A673 (cell line): Measurements from ENCODE around the gene HOXD8. TPM values are rescaled to one million over a fixed set of nuclear protein-coding genes. Genes with fewer than 3 reads are reported as not detected.
A peak's percentile ranks its signal among the peaks of the same experiment; 100 is the strongest.

Experiments
- BruUV-seq: library from RNA; stranded (reverse); fragments of 400-500 nt; replicated peaks from 2 replicates; lab custom pipeline; 2021; lab: Mats Ljungman, UMichigan
- CTCF ChIA-PET: fragments of 300-600 bp; sonication (Branson Sonifier 250); formaldehyde crosslinking; loops from one replicate; lab custom pipeline; 2022; ENCODE audit warnings: antibody characterized with exemption; lab: Charles Lee
- POLR2A ChIA-PET: fragments of 300-600 bp; sonication (Branson Sonifier 250); formaldehyde crosslinking; loops from one replicate; lab custom pipeline; 2022; ENCODE audit warnings: antibody characterized with exemption; ENCODE audit not compliant: low non-redundant PET; lab: Charles Lee
- DNase-seq: peaks from one replicate; pipeline ENCODE4 v3.0.0-alpha.2; 2015; ENCODE audit warnings: low spot score
- H3K27ac ChIP-seq: fragments of 200-600 bp; sonication (generic); 2 replicates; pipeline ENCODE4 v1.5.1; 2016; ENCODE audit warnings: mixed run types, low read depth, mild to moderate bottlenecking, mixed read lengths, antibody characterized with exemption, low read length; ENCODE audit not compliant: poor library complexity, severe bottlenecking
- H3K27me3 ChIP-seq: fragments of 200-600 bp; sonication (generic); replicated peaks from 2 replicates; pipeline ENCODE4 v1.6.1; 2017; ENCODE audit warnings: mixed run types, low read depth, mild to moderate bottlenecking, mixed read lengths, antibody characterized with exemption, low read length; ENCODE audit not compliant: insufficient read depth, poor library complexity
- H3K36me3 ChIP-seq: fragments of 200-600 bp; sonication (generic); 2 replicates; pipeline ENCODE4 v1.6.1; 2016; ENCODE audit warnings: mixed run types, mild to moderate bottlenecking, mixed read lengths, antibody characterized with exemption, low read length; ENCODE audit not compliant: insufficient read depth, poor library complexity, severe bottlenecking
- H3K4me1 ChIP-seq: fragments of 200-600 bp; sonication (generic); 2 replicates; pipeline ENCODE4 v1.6.1; 2017; ENCODE audit warnings: mixed run types, mild to moderate bottlenecking, mixed read lengths, antibody characterized with exemption, low read length; ENCODE audit not compliant: insufficient read depth, poor library complexity, severe bottlenecking
- H3K4me3 ChIP-seq: fragments of 200-600 bp; sonication (generic); 2 replicates; pipeline ENCODE4 v1.5.1; 2016; ENCODE audit warnings: low read depth, mixed run types, mild to moderate bottlenecking, mixed read lengths, low read length; ENCODE audit not compliant: poor library complexity, severe bottlenecking
- H3K9me3 ChIP-seq: fragments of 200-600 bp; sonication (generic); 2 replicates; pipeline ENCODE4 v1.6.1; 2016; ENCODE audit warnings: mixed run types, low read depth, mild to moderate bottlenecking, mixed read lengths, antibody characterized with exemption, low read length; ENCODE audit not compliant: poor library complexity, severe bottlenecking
- EZH2 ChIP-seq: fragments of 200-600 bp; sonication (generic); IDR thresholded peaks from 2 replicates; pipeline ENCODE4 v1.6.1; 2017; ENCODE audit warnings: borderline replicate concordance, low read depth, mild to moderate bottlenecking, mixed read lengths, antibody characterized with exemption, low read length; ENCODE audit not compliant: poor library complexity, severe bottlenecking
- intact Hi-C: fragments of 100-400 bp; cut with micrococcal nuclease; formaldehyde crosslinking; loops from one replicate; pipeline ENCODE4 v1.10.0; 2022; ENCODE audit not compliant: unreplicated experiment
- total RNA-seq: library from RNA; stranded (reverse); gene quantifications from 2 replicates; pipeline ENCODE4 v1.2.3, GENCODE V29; 2021
- TF ChIP-seq, protein P1 (sequence below): fragments of 300-800, 200-600 bp; sonication (generic); conservative IDR thresholded peaks from 2 replicates; pipeline ENCODE4 v1.5.1; 2017; ENCODE audit warnings: low read depth, mild to moderate bottlenecking, antibody characterized with exemption, low read length, moderate library complexity, mixed read lengths

Gene HOXD8
- total RNA-seq, 1 experiment from 2014 or later = 56.8 TPM

DNA sequence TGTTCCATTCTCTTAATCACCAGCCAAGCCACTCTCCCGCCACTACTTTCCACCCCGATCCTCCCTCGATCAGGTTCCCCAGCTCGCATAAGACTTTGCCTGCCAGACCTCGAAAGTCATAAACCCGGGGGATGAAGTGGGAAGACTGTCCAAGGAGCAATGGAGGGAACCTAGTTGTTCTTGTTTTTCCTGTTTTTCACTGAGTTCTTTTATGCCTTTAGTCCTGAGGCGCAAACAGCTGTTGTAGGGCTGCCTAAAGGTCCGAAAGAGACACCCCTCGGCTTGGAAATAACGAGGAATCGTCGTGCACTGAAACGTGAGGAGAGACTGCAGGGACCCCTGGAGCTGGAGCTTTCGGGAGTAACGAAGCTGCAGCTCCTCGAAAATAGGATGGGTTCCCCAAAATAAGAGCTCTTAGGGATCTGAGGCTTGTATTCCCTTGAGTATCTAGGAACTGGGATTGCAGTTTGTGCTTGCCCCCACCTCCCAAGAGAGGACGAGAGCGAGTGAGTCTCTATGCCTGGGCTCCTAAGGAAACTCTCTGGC, 31.6 kb upstream of the HOXD8 start:
- no peak for DNase-seq
- POLR2A ChIA-PET = interaction anchor here (0.8 kb wide), 1 partner anchor 9 kb away, joined by 5 read pairs; no protein-coding TSS in a partner anchor
- intact Hi-C loops = loop anchor here (1.0 to 10.0 kb wide), 4 partner anchors 847 to 1396 kb away; partner anchors contain the start of gene CHN1
- Histone ChIP-seq H3K4me3 (peak overlapping the region; percentile 68), H3K27ac (peak overlapping the region; percentile 87), H3K36me3 (peaks cover 7% of the 10 kb centered on the region), H3K27me3 (no peaks in the 10 kb centered on the region), H3K4me1 (peaks cover 48% of the 10 kb centered on the region), H3K9me3 (no peaks in the 10 kb centered on the region)
- CTCF ChIA-PET = interaction anchor here (0.9 to 2.4 kb wide), 7 partner anchors 9 to 846 kb away, joined by 3 to 18 read pairs (median 4); no protein-coding TSS in a partner anchor
- no TSS peak for BruUV-seq
- TF ChIP-seq, protein P1, sequence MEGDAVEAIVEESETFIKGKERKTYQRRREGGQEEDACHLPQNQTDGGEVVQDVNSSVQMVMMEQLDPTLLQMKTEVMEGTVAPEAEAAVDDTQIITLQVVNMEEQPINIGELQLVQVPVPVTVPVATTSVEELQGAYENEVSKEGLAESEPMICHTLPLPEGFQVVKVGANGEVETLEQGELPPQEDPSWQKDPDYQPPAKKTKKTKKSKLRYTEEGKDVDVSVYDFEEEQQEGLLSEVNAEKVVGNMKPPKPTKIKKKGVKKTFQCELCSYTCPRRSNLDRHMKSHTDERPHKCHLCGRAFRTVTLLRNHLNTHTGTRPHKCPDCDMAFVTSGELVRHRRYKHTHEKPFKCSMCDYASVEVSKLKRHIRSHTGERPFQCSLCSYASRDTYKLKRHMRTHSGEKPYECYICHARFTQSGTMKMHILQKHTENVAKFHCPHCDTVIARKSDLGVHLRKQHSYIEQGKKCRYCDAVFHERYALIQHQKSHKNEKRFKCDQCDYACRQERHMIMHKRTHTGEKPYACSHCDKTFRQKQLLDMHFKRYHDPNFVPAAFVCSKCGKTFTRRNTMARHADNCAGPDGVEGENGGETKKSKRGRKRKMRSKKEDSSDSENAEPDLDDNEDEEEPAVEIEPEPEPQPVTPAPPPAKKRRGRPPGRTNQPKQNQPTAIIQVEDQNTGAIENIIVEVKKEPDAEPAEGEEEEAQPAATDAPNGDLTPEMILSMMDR = no peak
- no peak for TF ChIP-seq EZH2

DNA sequence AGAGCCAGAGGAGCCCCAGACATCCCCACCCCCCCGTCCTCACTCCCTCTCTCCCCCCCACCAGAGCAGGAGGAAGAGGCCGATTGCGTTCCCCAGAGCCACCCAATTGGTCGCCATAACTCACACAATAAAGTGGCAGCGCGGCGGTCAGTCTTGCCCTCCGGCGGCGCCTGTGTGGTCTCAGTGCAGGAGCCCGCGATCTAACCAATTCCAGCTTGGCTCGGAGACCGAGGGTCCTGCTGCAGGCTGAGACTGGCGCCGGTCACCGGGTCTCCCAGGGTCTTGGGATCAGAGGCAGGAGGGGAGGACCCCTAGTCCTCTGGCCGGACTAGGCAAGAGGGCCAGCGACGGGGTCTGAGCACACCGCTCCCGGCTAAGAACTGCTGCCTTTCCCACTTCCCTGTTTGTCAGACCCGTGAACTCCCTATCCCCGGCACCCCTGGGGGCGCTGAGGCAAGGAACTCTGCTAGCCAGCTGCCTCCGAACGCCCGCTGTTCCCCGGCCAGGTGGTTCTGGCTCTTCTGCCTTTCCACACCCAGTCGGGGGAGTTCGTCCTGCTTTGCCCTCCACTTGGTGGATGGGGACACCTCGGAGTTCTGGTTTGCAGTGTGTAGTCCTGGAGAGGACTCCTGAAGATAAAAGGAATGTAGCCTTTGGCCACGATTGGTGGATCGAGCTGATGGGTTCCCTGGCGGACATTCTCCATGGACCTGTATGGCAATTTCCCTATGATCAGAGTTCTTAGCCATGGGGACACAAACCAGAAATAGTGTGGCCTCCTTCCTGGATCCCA, 30.9 kb upstream of the HOXD8 start:
- intact Hi-C loops = loop anchor here (5.0 to 10.0 kb wide), 3 partner anchors 1066 to 1396 kb away; partner anchors contain the start of gene CHN1

DNA sequence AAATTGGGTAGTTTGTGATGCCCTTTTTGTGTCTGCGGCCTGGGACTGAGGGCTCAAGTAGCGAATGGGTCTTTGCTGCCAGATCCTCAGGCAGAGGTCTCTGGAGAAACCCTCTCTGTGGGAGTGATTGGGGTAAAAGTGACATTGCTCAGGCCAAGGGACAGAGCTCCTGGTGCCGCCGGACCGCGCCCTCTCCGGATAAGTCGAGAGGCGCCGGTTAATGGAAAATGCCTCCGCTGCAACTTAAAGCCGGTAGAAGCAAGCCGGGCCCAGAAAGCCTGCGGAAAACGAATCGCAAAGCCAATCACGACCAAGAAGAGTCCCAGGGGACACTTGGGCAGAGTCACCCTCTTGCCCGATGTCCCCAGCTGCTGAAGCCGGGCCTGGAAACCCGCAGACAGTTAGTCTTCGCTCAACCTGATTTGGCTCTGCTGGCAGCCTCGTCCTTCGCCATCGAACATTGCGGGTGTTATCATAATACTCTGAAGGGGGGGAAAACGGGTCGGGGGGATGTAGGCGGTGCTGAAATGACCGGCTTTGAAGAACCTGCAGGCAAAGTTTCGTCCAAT, 30.3 kb upstream of the HOXD8 start:
- TF ChIP-seq EZH2 = no peak
- TF ChIP-seq, protein P1 = no peak
- Histone ChIP-seq H3K27ac (no peak overlapping the region), H3K4me3 (no peak overlapping the region), H3K36me3 (peaks cover 7% of the 10 kb centered on the region), H3K27me3 (no peaks in the 10 kb centered on the region), H3K4me1 (peaks cover 55% of the 10 kb centered on the region), H3K9me3 (no peaks in the 10 kb centered on the region)
- no peak for DNase-seq
- intact Hi-C loops = loop anchor here (5.0 to 10.0 kb wide), 3 partner anchors 1067 to 1397 kb away; partner anchors contain the start of gene CHN1
- BruUV-seq = no TSS peak
- POLR2A ChIA-PET = no interaction called here
- CTCF ChIA-PET = no interaction called here

More for the DNA sequence above, 30.9 kb upstream of the HOXD8 start:
- peaks cover 7% of the 10 kb centered on the region for H3K36me3 ChIP-seq
- H3K27me3 ChIP-seq = no peaks in the 10 kb centered on the region
- ChIA-PET CTCF (interaction anchor here (0.9 to 2.4 kb wide), 4 partner anchors 409 to 847 kb away, joined by 3 to 18 read pairs (median 6); no protein-coding TSS in a partner anchor), POLR2A (interaction anchor here (0.8 kb wide), 1 partner anchor 8 kb away, joined by 5 read pairs; no protein-coding TSS in a partner anchor)
- peaks cover 55% of the 10 kb centered on the region for H3K4me1 ChIP-seq
- TF ChIP-seq, protein P1 = no peak
- TF ChIP-seq EZH2 = no peak
- no peaks in the 10 kb centered on the region for H3K9me3 ChIP-seq
- no peak overlapping the region for H3K4me3 ChIP-seq
- no peak overlapping the region for H3K27ac ChIP-seq
- BruUV-seq = no TSS peak
- no peak for DNase-seq
